Measurements from ENCODE around the gene HMHB1.

HMHB1 gene

GRCh38 chr5:143865426-143866025 lies 53.6 kb downstream of the HMHB1 start:
- no peak for DNase-seq (ENCODE audit: low read depth in 1 of 2, low spot score in 1 of 2)

All from activated T-helper 1 cell treated with anti-CD3 and anti-CD28 coated beads, Interleukin-2, amount 50 U/mL, for 16 hours (primary cell).